ENCODE data around the gene HIVEP3. TPM values are rescaled to one million over a fixed set of nuclear protein-coding genes. Genes with fewer than 3 reads are reported as not detected.

The HIVEP3 gene
- total RNA-seq, 1 experiment from 2014 or later, result 0.55 TPM

- TF ChIP-seq NFE2L1 (CRISPR knock-in tag; IDR thresholded peaks at IDR 0.05) (no peak), FOXJ3 (CRISPR knock-in tag; IDR thresholded peaks at IDR 0.05; ENCODE audit: borderline replicate concordance) (no peak), TEAD4 (CRISPR knock-in tag; IDR thresholded peaks at IDR 0.05) (no peak), GABPB1 (CRISPR knock-in tag; IDR thresholded peaks at IDR 0.05) (no peak), ZBTB43 (CRISPR knock-in tag; IDR thresholded peaks at IDR 0.05) (no peak)
Observed at GRCh38 chr1:41658431-41659158, 260.1 kb downstream of the HIVEP3 start (continued).

- no peak for ATAC-seq
- POLR2A ChIA-PET, result no interaction called here
- CTCF ChIA-PET, result interaction anchor here (0.8 to 1.6 kb wide), 4 partner anchors 9 to 142 kb away, joined by 3 to 4 read pairs (median 4); no protein-coding TSS in a partner anchor
- TF ChIP-seq ZNF121 (CRISPR knock-in tag; IDR thresholded peaks at IDR 0.05), result no peak
- TF ChIP-seq FOXP1 (CRISPR knock-in tag; IDR thresholded peaks at IDR 0.05; ENCODE audit: borderline replicate concordance), result no peak
- TF ChIP-seq TEAD1 (CRISPR knock-in tag; IDR thresholded peaks at IDR 0.05), result no peak
- no peak for TF ChIP-seq OVOL2 (CRISPR knock-in tag; IDR thresholded peaks at IDR 0.05; ENCODE audit: borderline replicate concordance)
- no peak for TF ChIP-seq ZNF232 (CRISPR knock-in tag; IDR thresholded peaks at IDR 0.05)
- no peak for TF ChIP-seq ATF1 (CRISPR knock-in tag; IDR thresholded peaks at IDR 0.05)
- TF ChIP-seq CBFB (CRISPR knock-in tag; IDR thresholded peaks at IDR 0.05; ENCODE audit: low read depth), result no peak
- no peak for TF ChIP-seq E2F5 (CRISPR knock-in tag; IDR thresholded peaks at IDR 0.05)
- TF ChIP-seq NR3C1 (CRISPR knock-in tag; conservative IDR thresholded peaks at IDR 0.05; ENCODE audit: low read depth), result no peak
- TF ChIP-seq NFE2L1 (CRISPR knock-in tag; IDR thresholded peaks at IDR 0.05), result no peak
- Mint-ChIP-seq H3K27ac (no peak overlapping the region), H3K27me3 (ENCODE audit: low read depth) (peaks cover 38% of the 10 kb centered on the region), H3K9me3 (no peaks in the 10 kb centered on the region), H3K4me1 (peaks cover 23% of the 10 kb centered on the region), H3K36me3 (no peaks in the 10 kb centered on the region), H3K4me3 (no peak overlapping the region)
- DNase-seq (ENCODE audit: low spot score), result no peak
Observed at GRCh38 chr1:41657679-41658295, 260.9 kb downstream of the HIVEP3 start.

- no peaks in the 10 kb centered on the region for H3K9me3 Mint-ChIP-seq
- ChIA-PET POLR2A (no interaction called here), CTCF (interaction anchor here (0.5 to 1.6 kb wide), 5 partner anchors 10 to 173 kb away, joined by 3 to 6 read pairs (median 3); partner anchors contain the start of gene EDN2)
- TF ChIP-seq ETV6 (CRISPR knock-in tag; IDR thresholded peaks at IDR 0.05) (no peak), AR (CRISPR knock-in tag; IDR thresholded peaks at IDR 0.05) (no peak)
- H3K36me3 Mint-ChIP-seq, result no peaks in the 10 kb centered on the region
- H3K4me1 Mint-ChIP-seq, result peaks cover 23% of the 10 kb centered on the region
- DNase-seq (ENCODE audit: low spot score) (no peak), ATAC-seq (no peak)
- no peak overlapping the region for H3K4me3 Mint-ChIP-seq
- H3K27ac Mint-ChIP-seq, result no peak overlapping the region
- peaks cover 38% of the 10 kb centered on the region for H3K27me3 Mint-ChIP-seq (ENCODE audit: low read depth)
Observed at GRCh38 chr1:41656825-41657500, 261.8 kb downstream of the HIVEP3 start.

Data from WTC11 (cell line).